PFSK-1 (cell line): Measurements from ENCODE around the gene NOP16.

Experiments used
- FOXP2 ChIP-seq: optimal IDR thresholded peaks from 2 replicates; pipeline ENCODE3; 2011; ENCODE audit warnings: borderline replicate concordance, control low read depth, inconsistent platforms; ENCODE audit not compliant: insufficient read depth; ENCODE audit errors: extremely low read length, extremely low read depth
- POLR2AphosphoS5 ChIP-seq: IDR thresholded peaks from 2 replicates; pipeline ENCODE4 v1.6.1; 2012; ENCODE audit warnings: low read depth, mild to moderate bottlenecking, control low read depth, low read length, moderate library complexity
- TAF1 ChIP-seq: IDR thresholded peaks from 2 replicates; pipeline ENCODE4 v1.6.1; 2012; ENCODE audit warnings: low read length, control low read depth, borderline replicate concordance; ENCODE audit not compliant: insufficient read depth
- TF ChIP-seq, protein P1 (sequence below), 2 experiments: IDR thresholded peaks; 2 replicates each; pipeline versions ENCODE4 v1.6.1 to v1.8.0; 2011 to 2012; ENCODE audit warnings: low read depth in 2 of 2, low read length in 2 of 2, control low read depth in 1 of 2, inconsistent platforms in 1 of 2, mild to moderate bottlenecking in 1 of 2, moderate library complexity in 1 of 2; ENCODE audit not compliant: insufficient read depth in 1 of 2

DNA sequence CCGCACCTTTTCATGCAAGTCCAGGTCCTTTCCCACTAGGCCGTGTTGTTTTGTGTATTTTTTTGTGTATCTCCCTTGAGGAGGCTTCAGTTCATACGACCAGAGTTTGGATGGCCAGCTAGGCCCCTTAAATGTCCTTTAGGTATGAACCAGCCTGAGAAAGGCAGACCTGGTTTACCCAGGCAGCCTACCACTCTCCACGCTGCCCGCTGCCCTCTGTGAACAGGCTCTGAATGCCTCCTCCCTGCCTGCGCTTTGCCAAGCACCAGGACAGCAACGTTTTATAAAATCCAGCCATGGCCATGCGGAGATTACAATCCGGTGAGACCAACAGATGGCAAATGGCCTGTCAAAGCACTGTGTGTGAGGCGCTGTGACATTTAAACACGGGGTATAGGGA is 28.6 kb upstream of the NOP16 start:
- TF ChIP-seq, protein P1, sequence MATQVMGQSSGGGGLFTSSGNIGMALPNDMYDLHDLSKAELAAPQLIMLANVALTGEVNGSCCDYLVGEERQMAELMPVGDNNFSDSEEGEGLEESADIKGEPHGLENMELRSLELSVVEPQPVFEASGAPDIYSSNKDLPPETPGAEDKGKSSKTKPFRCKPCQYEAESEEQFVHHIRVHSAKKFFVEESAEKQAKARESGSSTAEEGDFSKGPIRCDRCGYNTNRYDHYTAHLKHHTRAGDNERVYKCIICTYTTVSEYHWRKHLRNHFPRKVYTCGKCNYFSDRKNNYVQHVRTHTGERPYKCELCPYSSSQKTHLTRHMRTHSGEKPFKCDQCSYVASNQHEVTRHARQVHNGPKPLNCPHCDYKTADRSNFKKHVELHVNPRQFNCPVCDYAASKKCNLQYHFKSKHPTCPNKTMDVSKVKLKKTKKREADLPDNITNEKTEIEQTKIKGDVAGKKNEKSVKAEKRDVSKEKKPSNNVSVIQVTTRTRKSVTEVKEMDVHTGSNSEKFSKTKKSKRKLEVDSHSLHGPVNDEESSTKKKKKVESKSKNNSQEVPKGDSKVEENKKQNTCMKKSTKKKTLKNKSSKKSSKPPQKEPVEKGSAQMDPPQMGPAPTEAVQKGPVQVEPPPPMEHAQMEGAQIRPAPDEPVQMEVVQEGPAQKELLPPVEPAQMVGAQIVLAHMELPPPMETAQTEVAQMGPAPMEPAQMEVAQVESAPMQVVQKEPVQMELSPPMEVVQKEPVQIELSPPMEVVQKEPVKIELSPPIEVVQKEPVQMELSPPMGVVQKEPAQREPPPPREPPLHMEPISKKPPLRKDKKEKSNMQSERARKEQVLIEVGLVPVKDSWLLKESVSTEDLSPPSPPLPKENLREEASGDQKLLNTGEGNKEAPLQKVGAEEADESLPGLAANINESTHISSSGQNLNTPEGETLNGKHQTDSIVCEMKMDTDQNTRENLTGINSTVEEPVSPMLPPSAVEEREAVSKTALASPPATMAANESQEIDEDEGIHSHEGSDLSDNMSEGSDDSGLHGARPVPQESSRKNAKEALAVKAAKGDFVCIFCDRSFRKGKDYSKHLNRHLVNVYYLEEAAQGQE (IDR thresholded peaks at IDR 0.05; ENCODE audit: insufficient read depth in 1 of 2, low read depth in 2 of 2, low read length in 2 of 2): no peak
- TF ChIP-seq TAF1: no peak
- TF ChIP-seq POLR2AphosphoS5: no peak
- TF ChIP-seq FOXP2: no peak
